HG03108 (cell line): Measurements from ENCODE around the gene TRMU.

ENCODE experiments used
- ATAC-seq: cut with Tn5 transposase; IDR thresholded peaks from one replicate; pipeline ENCODE4 v1.9.1; 2021; ENCODE audit warnings: moderate library complexity; ENCODE audit not compliant: unreplicated experiment

Gene TRMU

DNA sequence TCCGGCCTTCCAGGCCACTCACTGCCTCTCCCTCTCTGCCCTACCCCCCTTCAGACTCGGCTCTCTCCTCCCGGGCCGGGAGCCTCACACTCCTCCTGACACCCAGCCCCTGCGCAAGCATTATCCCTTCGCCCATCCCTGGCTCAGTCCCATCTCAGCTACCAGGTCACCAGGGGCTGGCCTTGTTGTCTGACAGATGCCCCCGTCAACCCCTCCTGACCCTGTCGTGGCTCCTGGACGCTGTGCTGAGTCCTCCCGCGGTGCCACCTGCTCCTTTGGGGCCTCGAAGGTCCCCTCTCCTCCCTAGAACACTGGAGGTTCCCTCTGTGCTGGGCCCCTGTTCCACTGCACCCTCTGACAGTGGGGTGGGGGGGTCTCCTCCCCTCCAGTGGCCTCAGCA, 32.9 kb downstream of the TRMU start:
- ATAC-seq, result no peak

DNA sequence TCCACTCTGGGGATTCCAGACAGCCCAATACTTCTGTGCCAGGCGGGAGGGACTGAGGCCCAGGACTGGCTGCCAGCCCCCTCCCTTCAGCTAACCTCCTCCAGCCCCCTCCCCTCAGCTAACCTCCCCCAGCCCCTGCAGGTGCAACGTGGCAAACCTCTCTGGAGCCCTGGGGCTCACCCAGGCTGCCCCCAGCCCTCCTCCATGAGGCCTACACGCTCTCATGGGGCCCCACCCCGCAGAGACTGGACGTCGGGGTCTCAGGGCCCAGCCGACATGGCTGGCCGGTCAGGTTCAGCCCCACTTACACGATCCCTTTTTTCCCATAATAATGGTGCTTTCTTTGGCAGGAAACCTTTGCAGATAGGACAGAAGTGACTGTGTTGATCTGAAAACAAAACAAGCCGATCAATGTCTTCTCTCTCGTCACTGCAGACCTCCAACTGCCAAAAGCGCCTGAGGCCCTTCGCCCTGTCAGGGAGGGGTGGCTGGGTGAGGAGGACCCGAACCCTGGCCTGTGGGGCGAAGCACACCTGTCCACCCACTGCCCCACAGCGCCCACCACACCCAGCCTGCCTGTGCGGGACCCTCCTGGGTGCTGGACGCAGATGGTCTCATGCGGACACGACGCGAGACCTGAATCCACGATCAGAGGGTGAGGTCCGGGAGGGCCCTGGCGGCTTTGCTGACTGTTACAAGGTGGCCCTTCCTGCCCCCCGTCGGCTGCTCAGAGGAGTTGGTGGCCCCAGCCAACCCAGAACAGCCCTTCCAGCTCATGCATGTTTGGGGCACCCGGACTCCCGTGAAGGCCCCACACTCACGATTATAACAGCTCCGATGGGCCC, 33.6 kb downstream of the TRMU start:
- no peak for ATAC-seq

DNA sequence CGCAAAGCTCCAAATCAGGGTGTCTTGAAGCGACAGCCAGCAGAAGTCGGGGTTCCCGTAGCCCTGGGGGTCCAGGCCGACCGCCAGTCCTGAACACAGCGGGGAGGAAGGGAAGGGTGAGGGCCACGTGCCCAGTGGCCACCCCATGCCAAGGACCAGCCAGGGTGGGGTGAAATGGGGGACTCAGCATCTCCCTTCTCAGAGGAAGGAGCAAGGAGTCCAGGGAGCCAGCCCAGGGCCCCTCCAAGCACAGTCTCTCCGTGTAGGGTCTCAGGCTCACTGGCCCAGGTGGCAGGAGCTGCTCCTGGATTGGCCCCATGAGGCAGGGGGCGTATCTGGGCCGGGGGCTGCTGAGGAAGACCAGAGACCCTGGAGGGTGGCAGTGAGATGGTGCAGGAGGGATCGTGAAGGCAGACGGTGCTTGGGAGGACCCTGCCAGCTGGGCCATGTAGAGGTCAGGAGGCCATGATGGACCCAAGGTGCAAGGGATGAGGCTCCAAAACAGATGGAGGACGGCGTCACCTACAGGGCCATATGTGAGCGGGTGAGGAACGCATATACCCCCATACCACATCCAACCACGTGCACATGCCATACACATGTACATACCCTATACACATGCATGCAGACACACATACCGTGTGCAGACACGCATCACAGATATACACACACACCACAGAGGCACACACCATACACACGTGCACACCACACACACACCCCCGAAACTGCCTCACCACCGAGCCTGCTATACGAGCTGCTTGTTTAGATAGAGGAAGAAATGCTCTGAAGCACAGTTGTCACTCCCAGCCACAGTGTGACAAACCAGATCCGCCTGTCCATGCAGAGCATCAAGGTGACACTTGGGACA, 34.4 kb downstream of the TRMU start:
- no peak for ATAC-seq

- no peak for ATAC-seq
Measured at GRCh38 chr22:46370584-46371291, 35.2 kb downstream of the TRMU start.

- ATAC-seq, result no peak
Measured at GRCh38 chr22:46371623-46372226, 36.2 kb downstream of the TRMU start.

- ATAC-seq, result no peak
Measured at GRCh38 chr22:46372686-46373085, 37.2 kb downstream of the TRMU start.

- no peak for ATAC-seq
Measured at GRCh38 chr22:46373159-46373558, 37.6 kb downstream of the TRMU start.

DNA sequence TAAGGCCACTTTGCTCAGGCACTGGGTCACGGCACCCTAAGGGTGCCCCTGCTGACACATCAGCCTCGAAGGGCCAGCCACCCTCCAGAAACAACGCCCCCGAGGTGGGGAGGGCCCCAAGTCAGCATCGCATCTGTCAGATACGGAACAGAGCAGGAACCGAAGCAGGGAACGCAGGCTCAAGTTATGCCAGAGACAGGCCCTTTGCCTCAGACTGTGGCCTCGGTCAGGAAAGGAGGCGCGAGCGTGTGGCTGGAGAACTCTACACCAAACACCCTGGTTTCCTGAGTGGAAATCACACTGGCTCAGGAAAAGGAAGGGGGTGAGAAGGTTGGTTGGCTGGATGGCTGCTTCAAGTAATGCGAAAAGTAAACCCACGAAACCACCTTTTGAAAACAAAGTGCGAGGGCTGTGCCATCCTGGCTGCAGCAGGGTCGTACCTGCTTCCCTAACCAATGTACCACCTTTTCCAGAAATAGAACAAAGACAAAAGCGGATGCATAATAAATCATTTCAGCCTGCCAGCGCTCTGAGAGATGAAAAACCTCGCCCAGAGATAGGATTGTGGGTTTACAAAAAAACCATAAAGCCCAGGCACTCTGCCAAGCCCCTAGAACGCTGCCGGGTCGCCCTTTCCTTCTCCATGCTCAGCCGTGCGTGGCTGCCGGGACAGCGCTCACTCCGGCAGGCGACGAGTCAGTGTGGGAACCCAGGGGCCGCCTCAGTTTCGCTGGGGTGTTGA, 38.6 kb downstream of the TRMU start:
- ATAC-seq, result no peak

GRCh38 chr22:46374663-46375474, 39.4 kb downstream of the TRMU start:
- no peak for ATAC-seq

GRCh38 chr22:46376111-46376510, 40.6 kb downstream of the TRMU start:
- no peak for ATAC-seq

DNA sequence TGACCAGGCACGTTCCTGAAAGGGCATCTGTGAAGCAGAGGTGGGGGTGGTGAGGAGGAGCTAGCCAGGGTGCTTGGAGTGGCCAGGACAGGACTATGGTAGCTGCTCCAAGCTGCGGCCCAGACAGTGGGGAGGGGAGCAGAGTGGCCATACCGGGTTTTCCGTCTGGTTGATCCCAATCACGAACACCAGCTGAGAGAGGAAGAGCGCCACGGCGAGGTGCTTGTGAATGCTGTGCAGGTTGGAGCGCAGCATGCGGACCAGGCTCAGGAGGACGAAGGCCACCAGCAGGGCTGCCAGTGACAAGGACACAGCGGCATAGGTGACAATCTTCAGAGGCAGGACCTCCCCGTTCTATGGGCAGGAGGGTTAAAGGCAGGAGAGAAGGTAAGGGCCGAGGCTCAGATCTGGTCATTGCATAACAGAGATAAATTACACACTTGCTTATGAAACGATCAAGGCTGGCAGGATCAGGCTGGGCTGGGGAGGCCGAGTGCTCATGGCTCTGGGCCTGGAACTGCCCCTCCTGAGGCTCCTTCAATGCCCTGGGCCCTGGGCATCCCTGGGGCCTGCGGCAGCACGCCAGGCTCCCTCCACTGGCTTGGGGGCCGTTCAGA, 41.5 kb downstream of the TRMU start:
- no peak for ATAC-seq

GRCh38 chr22:46377525-46378425, 42.3 kb downstream of the TRMU start:
- ATAC-seq, result no peak

- no peak for ATAC-seq
Measured at GRCh38 chr22:46378426-46379065, 43.0 kb downstream of the TRMU start.

GRCh38 chr22:46379066-46379930, 43.8 kb downstream of the TRMU start:
- no peak for ATAC-seq

DNA sequence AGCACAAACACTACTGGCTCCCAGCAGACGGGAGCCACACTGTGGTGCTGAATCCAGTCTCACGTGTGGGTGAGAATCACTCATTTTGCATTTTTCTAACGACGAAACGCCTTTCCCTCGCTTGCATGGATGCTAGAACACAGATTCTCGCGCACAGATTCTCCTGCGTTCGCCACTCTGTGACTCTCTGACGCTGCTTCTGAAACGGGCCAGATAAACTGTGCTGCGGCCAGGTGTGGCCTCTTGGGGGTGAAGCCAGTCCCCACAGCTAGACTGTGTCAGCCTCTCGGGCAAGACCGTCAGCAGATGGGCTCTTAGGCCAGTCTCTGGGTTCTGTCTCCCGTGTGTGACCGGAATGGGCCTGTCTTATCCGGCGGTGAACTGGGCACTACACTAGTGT, 44.6 kb downstream of the TRMU start:
- ATAC-seq, result no peak

DNA sequence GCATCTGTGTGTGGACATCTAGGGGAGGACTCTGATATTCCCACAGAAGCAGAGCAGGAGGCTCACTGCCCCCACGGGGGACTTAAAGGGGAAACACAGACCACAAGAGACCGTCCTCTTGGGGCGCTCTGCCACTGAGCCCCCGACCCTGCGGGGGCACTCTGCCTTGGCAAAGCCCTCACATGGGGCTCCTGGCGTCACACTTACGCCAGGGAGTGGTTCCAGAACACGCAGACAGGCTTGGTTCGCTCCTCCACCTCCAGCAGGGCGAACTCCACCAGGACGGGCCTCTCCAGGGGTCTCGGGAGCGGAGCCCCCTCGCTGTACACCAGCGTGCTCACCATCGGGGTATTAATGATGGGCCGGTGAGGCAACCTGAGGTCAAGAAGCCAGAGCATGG, 45.1 kb downstream of the TRMU start:
- ATAC-seq, result no peak

GRCh38 chr22:46381142-46381541, 45.6 kb downstream of the TRMU start:
- no peak for ATAC-seq
